ENCODE data around the gene STMP1. TPM values are rescaled to one million over a fixed set of nuclear protein-coding genes. Genes with fewer than 3 reads are reported as not detected.
A peak's percentile ranks its signal among the peaks of the same experiment; 100 is the strongest.

The STMP1 gene
- total and polyA plus RNA-seq, 2 of the 13 experiments (the other 11 are each of a cell fraction or from before 2014, with no cell fraction given), result 7.2 to 16.2 TPM

DNA sequence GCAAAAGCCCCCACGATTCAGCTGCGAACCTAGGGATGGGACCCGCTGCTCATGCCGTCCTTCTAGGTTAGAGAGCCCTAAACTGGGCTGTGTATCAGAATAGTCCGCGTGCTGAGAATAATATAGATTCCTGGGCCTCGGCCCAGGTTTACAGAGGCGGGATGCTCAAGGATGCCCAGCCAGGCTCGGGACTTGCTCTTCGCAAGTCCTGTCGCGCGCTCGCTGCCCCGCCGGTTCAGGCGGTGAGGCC is 266 bp upstream of the STMP1 start (continued):
- TF ChIP-seq PBX2 (CRISPR knock-in tag; IDR thresholded peaks at IDR 0.05) (no peak), ZEB1 (IDR thresholded peaks at IDR 0.05; ENCODE audit: insufficient replicate concordance, low read depth) (peak; percentile 51), FIP1L1 (IDR thresholded peaks at IDR 0.05; ENCODE audit: borderline replicate concordance, insufficient read depth, low read depth, low read length) (no peak), ZNF574 (CRISPR knock-in tag; IDR thresholded peaks at IDR 0.05) (no peak), DNMT3B (CRISPR knock-in tag; conservative IDR thresholded peaks at IDR 0.05) (0 out of 2 replicates have a peak, but pooled peaks have one; percentile 27), STAT5B (CRISPR knock-in tag; IDR thresholded peaks at IDR 0.05) (no peak), RAD51 (IDR thresholded peaks at IDR 0.05; ENCODE audit: borderline replicate concordance) (no peak), FOXC1 (CRISPR knock-in tag; IDR thresholded peaks at IDR 0.05; ENCODE audit: borderline replicate concordance) (0 out of 2 replicates have a peak, but pooled peaks have one; percentile 30), CBX1 (IDR thresholded peaks at IDR 0.05; ENCODE audit: low read depth) (no peak), SNAI1 (CRISPR knock-in tag; IDR thresholded peaks at IDR 0.05; ENCODE audit: borderline replicate concordance) (peak; percentile 65; the same call in 1 of the 2 replicates), DNMT1 (CRISPR knock-in tag; IDR thresholded peaks at IDR 0.05) (no peak), E2F2 (CRISPR knock-in tag; IDR thresholded peaks at IDR 0.05; ENCODE audit: borderline replicate concordance) (no peak), THAP11 (CRISPR knock-in tag; IDR thresholded peaks at IDR 0.05) (no peak), ZNF34 (CRISPR knock-in tag; IDR thresholded peaks at IDR 0.05; ENCODE audit: borderline replicate concordance) (no peak), NR3C1 (CRISPR knock-in tag; IDR thresholded peaks at IDR 0.05) (no peak), ZNF674 (CRISPR knock-in tag; IDR thresholded peaks at IDR 0.05; ENCODE audit: low read depth) (no peak; the same call in 1 of the 2 replicates), RCOR2 (CRISPR knock-in tag; IDR thresholded peaks at IDR 0.05) (0 out of 2 replicates have a peak, but pooled peaks have one; percentile 22), ZNF431 (CRISPR knock-in tag; IDR thresholded peaks at IDR 0.05; ENCODE audit: borderline replicate concordance, low read depth) (peak; percentile 78; the same call in 1 of the 2 replicates)
- TF ChIP-seq, protein P1, sequence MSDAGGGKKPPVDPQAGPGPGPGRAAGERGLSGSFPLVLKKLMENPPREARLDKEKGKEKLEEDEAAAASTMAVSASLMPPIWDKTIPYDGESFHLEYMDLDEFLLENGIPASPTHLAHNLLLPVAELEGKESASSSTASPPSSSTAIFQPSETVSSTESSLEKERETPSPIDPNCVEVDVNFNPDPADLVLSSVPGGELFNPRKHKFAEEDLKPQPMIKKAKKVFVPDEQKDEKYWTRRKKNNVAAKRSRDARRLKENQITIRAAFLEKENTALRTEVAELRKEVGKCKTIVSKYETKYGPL (CRISPR knock-in tag; IDR thresholded peaks at IDR 0.05), result 0 out of 2 replicates have a peak, but pooled peaks have one; percentile 1
- TF ChIP-seq, protein P2, sequence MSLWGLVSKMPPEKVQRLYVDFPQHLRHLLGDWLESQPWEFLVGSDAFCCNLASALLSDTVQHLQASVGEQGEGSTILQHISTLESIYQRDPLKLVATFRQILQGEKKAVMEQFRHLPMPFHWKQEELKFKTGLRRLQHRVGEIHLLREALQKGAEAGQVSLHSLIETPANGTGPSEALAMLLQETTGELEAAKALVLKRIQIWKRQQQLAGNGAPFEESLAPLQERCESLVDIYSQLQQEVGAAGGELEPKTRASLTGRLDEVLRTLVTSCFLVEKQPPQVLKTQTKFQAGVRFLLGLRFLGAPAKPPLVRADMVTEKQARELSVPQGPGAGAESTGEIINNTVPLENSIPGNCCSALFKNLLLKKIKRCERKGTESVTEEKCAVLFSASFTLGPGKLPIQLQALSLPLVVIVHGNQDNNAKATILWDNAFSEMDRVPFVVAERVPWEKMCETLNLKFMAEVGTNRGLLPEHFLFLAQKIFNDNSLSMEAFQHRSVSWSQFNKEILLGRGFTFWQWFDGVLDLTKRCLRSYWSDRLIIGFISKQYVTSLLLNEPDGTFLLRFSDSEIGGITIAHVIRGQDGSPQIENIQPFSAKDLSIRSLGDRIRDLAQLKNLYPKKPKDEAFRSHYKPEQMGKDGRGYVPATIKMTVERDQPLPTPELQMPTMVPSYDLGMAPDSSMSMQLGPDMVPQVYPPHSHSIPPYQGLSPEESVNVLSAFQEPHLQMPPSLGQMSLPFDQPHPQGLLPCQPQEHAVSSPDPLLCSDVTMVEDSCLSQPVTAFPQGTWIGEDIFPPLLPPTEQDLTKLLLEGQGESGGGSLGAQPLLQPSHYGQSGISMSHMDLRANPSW (CRISPR knock-in tag; IDR thresholded peaks at IDR 0.05; ENCODE audit: borderline replicate concordance), result no peak
- TF ChIP-seq, protein P3, sequence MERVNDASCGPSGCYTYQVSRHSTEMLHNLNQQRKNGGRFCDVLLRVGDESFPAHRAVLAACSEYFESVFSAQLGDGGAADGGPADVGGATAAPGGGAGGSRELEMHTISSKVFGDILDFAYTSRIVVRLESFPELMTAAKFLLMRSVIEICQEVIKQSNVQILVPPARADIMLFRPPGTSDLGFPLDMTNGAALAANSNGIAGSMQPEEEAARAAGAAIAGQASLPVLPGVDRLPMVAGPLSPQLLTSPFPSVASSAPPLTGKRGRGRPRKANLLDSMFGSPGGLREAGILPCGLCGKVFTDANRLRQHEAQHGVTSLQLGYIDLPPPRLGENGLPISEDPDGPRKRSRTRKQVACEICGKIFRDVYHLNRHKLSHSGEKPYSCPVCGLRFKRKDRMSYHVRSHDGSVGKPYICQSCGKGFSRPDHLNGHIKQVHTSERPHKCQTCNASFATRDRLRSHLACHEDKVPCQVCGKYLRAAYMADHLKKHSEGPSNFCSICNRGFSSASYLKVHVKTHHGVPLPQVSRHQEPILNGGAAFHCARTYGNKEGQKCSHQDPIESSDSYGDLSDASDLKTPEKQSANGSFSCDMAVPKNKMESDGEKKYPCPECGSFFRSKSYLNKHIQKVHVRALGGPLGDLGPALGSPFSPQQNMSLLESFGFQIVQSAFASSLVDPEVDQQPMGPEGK (CRISPR knock-in tag; IDR thresholded peaks at IDR 0.05), result no peak

Measured in HepG2 (cell line).